ENCODE measurements around the gene CRIP3. TPM values are rescaled to one million over a fixed set of nuclear protein-coding genes. Genes with fewer than 3 reads are reported as not detected.
A peak's percentile ranks its signal among the peaks of the same experiment; 100 is the strongest.

Gene CRIP3
- total and polyA plus RNA-seq, 2 donors (not counting 3 experiments of a cell fraction or from before 2014, with no cell fraction given), result not detected

GRCh38 chr6:43269273-43270007, 39.2 kb downstream of the CRIP3 start:
- CTCF ChIA-PET, result no interaction called here
- DNase-seq (ENCODE audit: low read depth, low spot score) (no peak), FAIRE-seq (no peak)
- peak; percentile 42 for TF ChIP-seq EZH2 (IDR thresholded peaks at IDR 0.05; ENCODE audit: borderline replicate concordance, low read depth, low read length, severe bottlenecking)
- TF ChIP-seq JUN (IDR thresholded peaks at IDR 0.05; ENCODE audit: borderline replicate concordance, insufficient read depth, insufficient read length, low read depth), result no peak
- TF ChIP-seq MAX (IDR thresholded peaks at IDR 0.05; ENCODE audit: insufficient read depth, insufficient read length), result no peak
- TF ChIP-seq POLR2AphosphoS5 (IDR thresholded peaks at IDR 0.05; ENCODE audit: insufficient read depth, low read depth, low read length), result no peak
- TF ChIP-seq CTCF (IDR thresholded peaks at IDR 0.05; ENCODE audit: extremely low read depth in 1 of 2, insufficient read depth in 1 of 2, low read depth in 1 of 2, low read length in 2 of 2), result no peak
- no peak for TF ChIP-seq MYC (IDR thresholded peaks at IDR 0.05; ENCODE audit: low read depth, low read length)
- no peak overlapping the region for H3K9ac ChIP-seq (replicated peaks; ENCODE audit: extremely low read depth, insufficient read depth, low read length)
- H3K36me3 ChIP-seq (ENCODE audit: control insufficient read depth in 2 of 2, extremely low read depth in 1 of 2, insufficient read depth in 2 of 2, low read length in 2 of 2), result no peaks in the 10 kb centered on the region
- dilution Hi-C loops (cut with MboI; ENCODE audit: extremely low pct_ligation_motif_present, low sequenced_read_pairs), result no loop called here
- peaks cover 32 to 43% of the 10 kb centered on the region in 2 experiments for H3K27me3 ChIP-seq (ENCODE audit: control insufficient read depth in 2 of 2, insufficient read depth in 2 of 2, low read length in 2 of 2)
- no TSS peak for BruUV-seq (replicated peaks)
- no peaks in the 10 kb centered on the region for H3K9me1 ChIP-seq (replicated peaks; ENCODE audit: control insufficient read depth, extremely low read depth, insufficient read depth, low read length)
- H3K4me3 ChIP-seq (replicated peaks in 1 of 3; ENCODE audit: insufficient read depth in 1 of 3, low read depth in 1 of 3, low read length in 3 of 3), result no peak overlapping the region
- peak overlapping the region; percentile 68 for H2AFZ ChIP-seq (ENCODE audit: low read depth, low read length)
- H3K79me2 ChIP-seq (ENCODE audit: control insufficient read depth, insufficient read depth, low read length), result no peaks in the 10 kb centered on the region
- no peak overlapping the region for H3K27ac ChIP-seq (ENCODE audit: insufficient read depth, low read depth, low read length)
- POLR2A ChIA-PET, result no interaction called here
- no peaks in the 10 kb centered on the region for H3K4me1 ChIP-seq (ENCODE audit: control insufficient read depth, extremely low read depth, insufficient read depth, low read length)
- no peak overlapping the region for H3K4me2 ChIP-seq (ENCODE audit: insufficient read depth, low read length)
- no peaks in the 10 kb centered on the region for H4K20me1 ChIP-seq (replicated peaks; ENCODE audit: control insufficient read depth, extremely low read depth, insufficient read depth, low read length)
- H3K9me3 ChIP-seq (replicated peaks; ENCODE audit: control insufficient read depth, insufficient read depth, low read length), result no peaks in the 10 kb centered on the region
- intact Hi-C loops (cut with micrococcal nuclease), result no loop called here
